Measurements from ENCODE around the gene GCKR. TPM values are rescaled to one million over a fixed set of nuclear protein-coding genes. Genes with fewer than 3 reads are reported as not detected.

Gene GCKR
- total and polyA plus RNA-seq, 10 donors, result 0.33 to 6.7 (median 3.3) TPM

GRCh38 chr2:27507293-27507692 lies 10.7 kb downstream of the GCKR start:
- DNase-seq, result no peak
- Histone ChIP-seq H3K4me3 (no peak overlapping the region), H3K27ac (no peak overlapping the region), H3K36me3 (no peaks in the 10 kb centered on the region), H3K27me3 (replicated peaks in 1 of 7) (peaks cover 0 to 7% (median 0%) of the 10 kb centered on the region in 7 donors), H3K4me1 (no peaks in the 10 kb centered on the region), H3K9me3 (no peaks in the 10 kb centered on the region)
- TF ChIP-seq POLR2A (IDR thresholded peaks at IDR 0.05), result no peak
- TF ChIP-seq POLR2AphosphoS5 (IDR thresholded peaks at IDR 0.05), result no peak
- TF ChIP-seq CTCF (IDR thresholded peaks at IDR 0.05 in 8 of 11, conservative IDR thresholded peaks at IDR 0.05 in 3 of 11), result no peak
- intact Hi-C loops (cut with DNase I; ENCODE audit: low total_unique reads), result no loop called here
- WGBS, 5 donors, result 63 to 79% (median 67%) methylated on average over 4 of the region's 4 CpGs

GRCh38 chr2:27509326-27509725 lies 12.7 kb downstream of the GCKR start:
- no peak overlapping the region for H3K27ac ChIP-seq
- no peak for TF ChIP-seq CTCF (IDR thresholded peaks at IDR 0.05 in 8 of 11, conservative IDR thresholded peaks at IDR 0.05 in 3 of 11)
- no peak for TF ChIP-seq POLR2AphosphoS5 (IDR thresholded peaks at IDR 0.05)
- TF ChIP-seq POLR2A (IDR thresholded peaks at IDR 0.05), result no peak
- no peaks in the 10 kb centered on the region for H3K9me3 ChIP-seq
- H3K4me3 ChIP-seq, result no peak overlapping the region
- WGBS, 5 donors, result 56 to 63% (median 60%) methylated on average over 6 of the region's 6 CpGs
- no peaks in the 10 kb centered on the region for H3K36me3 ChIP-seq
- peaks cover 0 to 7% (median 0%) of the 10 kb centered on the region in 7 donors for H3K27me3 ChIP-seq (replicated peaks in 1 of 7)
- no peaks in the 10 kb centered on the region for H3K4me1 ChIP-seq
- intact Hi-C loops (cut with DNase I; ENCODE audit: low total_unique reads), result no loop called here
- DNase-seq, result no peak

GRCh38 chr2:27518113-27518781 lies 21.6 kb downstream of the GCKR start:
- no peaks in the 10 kb centered on the region for H3K9me3 ChIP-seq
- 79 to 87% (median 84%) methylated on average over 5 of the region's 5 CpGs for WGBS, 5 donors

More at GRCh38 chr2:27518113-27518781, 21.6 kb downstream of the GCKR start:
- Histone ChIP-seq H3K36me3 (no peaks in the 10 kb centered on the region), H3K27ac (no peak overlapping the region), H3K27me3 (replicated peaks in 1 of 7) (peaks cover 0 to 15% (median 0%) of the 10 kb centered on the region in 7 donors), H3K4me1 (no peaks in the 10 kb centered on the region), H3K4me3 (no peak overlapping the region)
- no peak for TF ChIP-seq CTCF (IDR thresholded peaks at IDR 0.05 in 8 of 11, conservative IDR thresholded peaks at IDR 0.05 in 3 of 11)
- no peak for TF ChIP-seq POLR2A (IDR thresholded peaks at IDR 0.05)
- no peak for TF ChIP-seq POLR2AphosphoS5 (IDR thresholded peaks at IDR 0.05)
- intact Hi-C loops (cut with DNase I; ENCODE audit: low total_unique reads), result no loop called here
- DNase-seq, result no peak
